Measurements from ENCODE around the gene NEK2. TPM values are rescaled to one million over a fixed set of nuclear protein-coding genes. Genes with fewer than 3 reads are reported as not detected.
"Not testable (repeated sequence)": the region's sequence is repeated elsewhere in the genome, so short reads cannot be mapped to it uniquely, and the experiment has no call there.

Gene NEK2
- 10 to 100 TPM; 19.2 to 22.3 (median 19.3) TPM for polyA plus RNA-seq (ENCODE audit: insufficient read length in 3 of 3)

- peak; percentile 85 to 94 (median 89) for DNase-seq (ENCODE audit: low read depth in 3 of 3, low spot score in 2 of 3)
Observed at GRCh38 chr1:211675230-211676105, at the start of gene NEK2. NEK2 (minus strand) TSS chr1:211675621; CDS start chr1:211675479, 142 bp downstream.

- DNase-seq (ENCODE audit: low read depth in 3 of 3, low spot score in 2 of 3) = no peak
Observed at GRCh38 chr1:211724687-211725196, 49.3 kb upstream of the NEK2 start.

- no peak for DNase-seq (ENCODE audit: low read depth in 3 of 3, low spot score in 2 of 3)
Observed at GRCh38 chr1:211723273-211723672, 47.9 kb upstream of the NEK2 start.

- no peak for DNase-seq (ENCODE audit: low read depth in 3 of 3, low spot score in 2 of 3)
Observed at GRCh38 chr1:211722277-211723175, 47.1 kb upstream of the NEK2 start.

GRCh38 chr1:211716555-211716954 lies 41.1 kb upstream of the NEK2 start:
- DNase-seq (ENCODE audit: low read depth in 3 of 3, low spot score in 2 of 3) = not testable (repeated sequence)

- no peak for DNase-seq (ENCODE audit: low read depth in 3 of 3, low spot score in 2 of 3)
Observed at GRCh38 chr1:211715971-211716370, 40.5 kb upstream of the NEK2 start.

- DNase-seq (ENCODE audit: low read depth in 3 of 3, low spot score in 2 of 3) = no peak
Observed at GRCh38 chr1:211714154-211714553, 38.7 kb upstream of the NEK2 start.

GRCh38 chr1:211713231-211713630 lies 37.8 kb upstream of the NEK2 start:
- no peak for DNase-seq (ENCODE audit: low read depth in 3 of 3, low spot score in 2 of 3)

- no peak for DNase-seq (ENCODE audit: low read depth in 3 of 3, low spot score in 2 of 3)
Observed at GRCh38 chr1:211711315-211711705, 35.9 kb upstream of the NEK2 start.

GRCh38 chr1:211710566-211711314 lies 35.3 kb upstream of the NEK2 start:
- DNase-seq (ENCODE audit: low read depth in 3 of 3, low spot score in 2 of 3) = no peak

GRCh38 chr1:211708926-211709325 lies 33.5 kb upstream of the NEK2 start:
- no peak for DNase-seq (ENCODE audit: low read depth in 3 of 3, low spot score in 2 of 3)

- no peak for DNase-seq (ENCODE audit: low read depth in 3 of 3, low spot score in 2 of 3)
Observed at GRCh38 chr1:211708006-211708405, 32.6 kb upstream of the NEK2 start.

- DNase-seq (ENCODE audit: low read depth in 3 of 3, low spot score in 2 of 3) = no peak
Observed at GRCh38 chr1:211705467-211706091, 30.2 kb upstream of the NEK2 start.

- no peak for DNase-seq (ENCODE audit: low read depth in 3 of 3, low spot score in 2 of 3)
Observed at GRCh38 chr1:211704543-211704942, 29.1 kb upstream of the NEK2 start.

GRCh38 chr1:211703812-211704537 lies 28.6 kb upstream of the NEK2 start:
- DNase-seq (ENCODE audit: low read depth in 3 of 3, low spot score in 2 of 3) = no peak

GRCh38 chr1:211701733-211702132 lies 26.3 kb upstream of the NEK2 start:
- DNase-seq (ENCODE audit: low read depth in 3 of 3, low spot score in 2 of 3) = no peak

- no peak for DNase-seq (ENCODE audit: low read depth in 3 of 3, low spot score in 2 of 3)
Observed at GRCh38 chr1:211699059-211699458, 23.6 kb upstream of the NEK2 start.

- DNase-seq (ENCODE audit: low read depth in 3 of 3, low spot score in 2 of 3) = peak in 2 of 3 donors; percentile 45 to 48
Observed at GRCh38 chr1:211698161-211699026, 23.0 kb upstream of the NEK2 start.
